ENCODE measurements around the gene PTGDR.

The PTGDR gene

DNA sequence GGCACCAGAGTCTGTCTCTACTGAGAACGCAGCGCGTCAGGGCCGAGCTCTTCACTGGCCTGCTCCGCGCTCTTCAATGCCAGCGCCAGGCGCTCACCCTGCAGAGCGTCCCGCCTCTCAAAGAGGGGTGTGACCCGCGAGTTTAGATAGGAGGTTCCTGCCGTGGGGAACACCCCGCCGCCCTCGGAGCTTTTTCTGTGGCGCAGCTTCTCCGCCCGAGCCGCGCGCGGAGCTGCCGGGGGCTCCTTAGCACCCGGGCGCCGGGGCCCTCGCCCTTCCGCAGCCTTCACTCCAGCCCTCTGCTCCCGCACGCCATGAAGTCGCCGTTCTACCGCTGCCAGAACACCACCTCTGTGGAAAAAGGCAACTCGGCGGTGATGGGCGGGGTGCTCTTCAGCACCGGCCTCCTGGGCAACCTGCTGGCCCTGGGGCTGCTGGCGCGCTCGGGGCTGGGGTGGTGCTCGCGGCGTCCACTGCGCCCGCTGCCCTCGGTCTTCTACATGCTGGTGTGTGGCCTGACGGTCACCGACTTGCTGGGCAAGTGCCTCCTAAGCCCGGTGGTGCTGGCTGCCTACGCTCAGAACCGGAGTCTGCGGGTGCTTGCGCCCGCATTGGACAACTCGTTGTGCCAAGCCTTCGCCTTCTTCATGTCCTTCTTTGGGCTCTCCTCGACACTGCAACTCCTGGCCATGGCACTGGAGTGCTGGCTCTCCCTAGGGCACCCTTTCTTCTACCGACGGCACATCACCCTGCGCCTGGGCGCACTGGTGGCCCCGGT lies at the start of gene PTGDR:
TSS of gene PTGDR (plus strand) at position 198 of the 778 bp plus-strand sequence. CDS start at position 315, 117 bp downstream.
- DNase-seq (ENCODE audit: extremely low read depth in 1 of 2, low read depth in 1 of 2), result no peak

DNA sequence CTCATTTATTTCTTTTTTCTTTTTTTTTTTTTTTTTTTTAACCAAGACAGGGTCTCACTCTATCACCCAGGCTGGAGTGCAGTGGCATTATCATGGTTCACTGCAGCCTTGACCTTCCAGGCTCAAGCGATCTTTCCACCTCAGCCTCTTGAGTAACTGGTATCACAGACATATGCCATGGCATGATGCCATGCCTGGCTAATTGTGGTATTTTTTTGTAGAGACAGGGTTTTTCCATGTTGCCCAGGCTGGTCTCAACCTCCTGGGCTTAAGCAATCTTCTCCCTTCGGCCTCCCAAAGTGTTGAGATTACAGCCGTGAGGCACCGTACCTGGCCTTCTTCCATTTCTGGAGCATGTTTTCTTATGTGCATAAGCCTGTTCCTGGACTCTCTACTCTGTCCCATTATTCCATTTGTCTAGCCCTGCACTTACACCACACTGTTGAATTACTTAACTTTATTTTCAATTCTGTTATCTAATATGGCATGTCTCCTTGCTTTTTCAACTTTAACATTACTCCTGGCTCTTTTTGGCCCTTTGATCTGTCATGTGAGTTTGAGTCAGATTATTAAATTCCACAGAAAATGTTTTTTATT lies 47.9 kb upstream of the PTGDR start:
- DNase-seq (ENCODE audit: extremely low read depth in 1 of 2, low read depth in 1 of 2), result no peak

DNA sequence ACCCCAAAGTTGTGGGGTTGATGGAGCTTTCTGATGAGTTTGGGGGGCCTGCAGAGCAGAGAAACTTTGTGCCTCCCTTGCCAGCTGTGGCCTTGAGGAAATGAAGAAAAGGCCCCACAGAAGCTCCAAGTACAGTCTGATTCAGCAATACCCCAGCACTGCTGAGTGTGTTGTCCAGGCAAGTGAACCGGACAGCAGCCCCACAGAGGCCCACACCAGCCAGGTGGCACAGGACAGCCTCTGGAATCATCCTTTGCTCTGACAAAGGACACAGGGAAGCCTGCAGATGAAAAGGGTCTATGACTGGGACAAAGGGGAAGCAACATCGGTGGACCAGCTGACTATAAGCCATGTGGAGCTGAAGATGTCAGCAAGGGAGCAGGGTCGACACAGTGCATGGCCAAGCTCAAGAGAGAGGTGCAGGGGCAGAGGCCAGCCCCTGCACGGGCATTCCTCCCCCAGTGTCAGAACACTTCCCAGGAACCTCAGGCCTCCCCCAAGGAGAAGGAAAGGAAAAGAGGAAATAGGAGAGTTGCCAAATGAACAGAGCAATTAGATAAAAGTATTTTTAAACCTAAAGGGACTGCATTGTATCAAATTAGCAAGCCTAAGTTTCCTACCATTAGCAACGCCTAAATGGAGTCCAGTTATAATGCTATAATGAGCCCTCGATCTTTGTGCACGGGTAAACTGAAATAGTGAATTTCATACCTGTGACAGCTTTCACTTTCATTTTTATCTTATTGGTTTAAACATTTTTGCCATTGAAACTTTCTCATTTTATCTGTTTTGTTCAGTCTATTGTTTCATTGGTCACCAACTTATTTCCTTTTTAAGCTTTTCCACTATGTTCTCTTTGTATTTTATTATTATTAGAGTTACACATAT lies 46.3 kb upstream of the PTGDR start:
- no peak for DNase-seq (ENCODE audit: extremely low read depth in 1 of 2, low read depth in 1 of 2)

- no peak for DNase-seq (ENCODE audit: extremely low read depth in 1 of 2, low read depth in 1 of 2)
These were observed 44.6 kb upstream of the PTGDR start for GRCh38 chr14:52222901-52223300.

DNA sequence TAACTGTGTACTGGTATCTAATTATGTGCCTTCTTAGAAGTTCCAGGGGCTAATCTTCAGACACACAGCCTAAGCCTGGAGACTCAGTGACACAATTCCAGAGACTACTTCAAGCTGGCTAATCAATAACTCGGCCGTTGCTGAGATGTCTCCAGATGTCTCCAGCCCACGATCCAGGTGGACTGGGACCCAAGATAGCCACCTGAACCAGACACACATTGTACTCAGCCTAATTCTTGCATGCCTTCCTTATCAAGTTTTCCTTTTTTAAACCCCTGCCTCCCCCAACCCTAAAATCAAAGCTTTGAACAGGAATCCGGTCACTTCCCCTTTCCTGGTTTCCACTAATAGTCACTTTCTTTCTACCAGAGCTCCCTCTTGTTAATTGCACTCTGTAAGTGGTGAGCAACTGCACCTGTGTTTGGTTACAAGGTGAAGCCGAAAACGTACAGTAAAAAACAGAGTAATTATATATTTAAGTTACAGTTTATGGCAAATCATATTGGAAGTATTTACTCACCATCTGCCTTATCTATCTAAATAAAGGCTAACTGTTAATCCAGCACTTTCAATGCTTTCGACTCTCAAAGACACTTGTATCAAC lies 39.8 kb upstream of the PTGDR start:
- DNase-seq (ENCODE audit: extremely low read depth in 1 of 2, low read depth in 1 of 2), result no peak

DNA sequence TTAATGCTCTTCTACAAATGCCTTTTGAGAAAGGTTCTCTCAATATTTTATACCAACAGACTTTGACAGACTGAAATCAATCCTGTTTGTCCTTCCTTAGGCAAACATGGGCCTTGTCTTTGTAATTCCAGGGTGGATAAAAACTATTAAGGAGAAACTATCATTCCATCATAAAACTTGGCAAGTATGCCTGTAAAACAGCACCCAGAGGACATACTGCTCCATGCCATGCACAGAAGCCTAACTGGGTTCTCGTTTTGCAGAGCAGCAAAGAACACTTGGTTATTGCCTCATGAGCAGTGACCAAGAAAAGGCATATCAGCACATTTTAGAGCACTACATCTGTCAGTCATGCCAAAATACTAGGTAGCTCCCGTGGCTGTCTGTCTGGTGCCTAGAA lies 33.8 kb upstream of the PTGDR start:
- no peak for DNase-seq (ENCODE audit: extremely low read depth in 1 of 2, low read depth in 1 of 2)

DNA sequence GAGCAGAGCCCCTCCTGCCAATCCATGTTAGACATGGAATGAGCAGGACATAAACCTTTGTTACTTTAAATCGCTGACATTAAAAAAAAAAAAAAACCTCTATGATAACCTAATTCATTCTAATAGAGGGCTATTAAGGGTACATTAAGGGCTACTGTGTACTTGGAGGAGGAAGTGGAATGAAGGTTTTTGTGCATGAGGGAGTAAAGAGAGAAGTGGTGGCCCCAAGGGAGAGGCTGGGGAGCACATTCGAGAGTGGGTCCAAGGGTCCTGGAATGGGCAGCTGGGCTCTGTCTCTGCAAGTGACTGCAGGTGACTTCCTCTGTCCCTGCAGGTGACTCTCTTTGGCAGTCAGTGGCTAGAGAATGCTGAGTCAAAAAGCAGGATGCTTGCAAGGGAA lies 32.1 kb upstream of the PTGDR start:
- no peak for DNase-seq (ENCODE audit: extremely low read depth in 1 of 2, low read depth in 1 of 2)

DNA sequence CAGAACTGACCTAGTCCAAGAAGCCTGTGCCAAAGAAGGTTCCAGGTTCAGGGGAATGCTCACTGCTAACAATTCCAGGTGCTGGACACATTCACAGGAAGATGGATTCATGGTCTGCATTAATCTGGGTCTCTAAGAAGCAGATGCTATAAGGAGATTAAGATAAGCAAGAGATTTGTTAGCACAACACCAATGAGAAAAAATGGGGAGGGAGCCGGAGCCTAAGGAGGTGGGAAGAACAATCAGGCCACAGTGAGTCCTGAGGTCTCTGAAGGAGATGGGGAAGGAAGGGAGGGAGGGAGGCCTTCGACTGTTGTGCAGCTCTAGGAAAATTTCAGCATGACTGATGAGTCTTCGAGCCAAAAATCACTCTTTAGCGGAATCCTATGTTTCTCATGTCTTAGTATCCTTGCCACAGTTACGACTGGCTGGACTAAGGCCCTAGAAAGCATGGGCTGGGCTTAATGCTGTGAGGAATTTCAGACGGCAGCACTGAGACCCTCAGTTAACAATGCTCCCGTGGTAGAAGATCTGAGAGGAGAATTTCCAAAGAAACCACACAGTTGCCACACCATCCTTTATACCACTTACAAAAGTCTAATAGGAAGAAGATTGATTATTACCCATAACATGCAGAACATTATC lies 31.5 kb upstream of the PTGDR start:
- no peak for DNase-seq (ENCODE audit: extremely low read depth in 1 of 2, low read depth in 1 of 2)

DNA sequence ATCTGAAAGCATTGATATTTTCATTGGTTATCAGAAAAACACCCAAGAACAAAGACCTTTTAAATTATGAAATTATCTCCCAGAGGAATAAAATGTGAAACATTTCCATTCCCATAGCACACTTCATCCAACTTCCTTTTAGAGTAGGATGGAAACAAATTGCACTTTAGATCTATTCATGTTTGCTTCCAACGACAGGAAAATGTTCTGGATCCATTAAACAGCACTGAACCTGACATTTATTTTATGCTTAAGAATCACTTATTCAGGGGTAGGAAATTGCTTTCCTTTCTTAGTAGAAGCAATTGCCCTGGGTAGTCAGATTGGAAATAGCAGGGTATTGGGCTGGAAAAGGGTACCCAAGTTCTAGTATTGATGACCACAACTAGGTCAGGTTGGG lies 28.8 kb upstream of the PTGDR start:
- no peak for DNase-seq (ENCODE audit: extremely low read depth in 1 of 2, low read depth in 1 of 2)

GRCh38 chr14:52240623-52241022 lies 26.9 kb upstream of the PTGDR start:
- DNase-seq (ENCODE audit: extremely low read depth in 1 of 2, low read depth in 1 of 2), result no peak

GRCh38 chr14:52241087-52241793 lies 26.3 kb upstream of the PTGDR start:
- no peak for DNase-seq (ENCODE audit: extremely low read depth in 1 of 2, low read depth in 1 of 2)

- DNase-seq (ENCODE audit: extremely low read depth in 1 of 2, low read depth in 1 of 2), result no peak
These were observed 23.2 kb upstream of the PTGDR start for GRCh38 chr14:52244328-52244727.

GRCh38 chr14:52244997-52245396 lies 22.5 kb upstream of the PTGDR start:
- DNase-seq (ENCODE audit: extremely low read depth in 1 of 2, low read depth in 1 of 2), result no peak

DNA sequence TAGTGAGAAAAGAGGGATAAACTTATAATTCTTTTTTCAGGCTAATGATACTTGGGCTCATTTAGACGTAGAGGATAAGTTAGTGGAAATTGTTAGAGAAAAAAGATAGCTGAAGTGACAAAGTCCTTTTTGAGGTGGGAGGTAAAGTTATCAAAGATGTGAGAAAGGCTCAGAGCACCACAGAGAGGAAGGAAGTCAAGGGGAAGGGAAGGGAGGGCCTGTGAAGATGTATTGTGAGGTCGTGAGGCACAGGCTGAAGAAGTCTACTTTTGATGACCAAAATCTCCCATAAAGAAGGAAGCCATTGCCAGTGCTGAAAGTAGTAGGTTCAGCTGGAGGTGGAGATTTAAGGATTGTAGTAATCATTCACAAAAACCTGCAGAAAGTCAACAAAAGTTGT lies 19.4 kb upstream of the PTGDR start:
- DNase-seq (ENCODE audit: extremely low read depth in 1 of 2, low read depth in 1 of 2), result no peak

DNA sequence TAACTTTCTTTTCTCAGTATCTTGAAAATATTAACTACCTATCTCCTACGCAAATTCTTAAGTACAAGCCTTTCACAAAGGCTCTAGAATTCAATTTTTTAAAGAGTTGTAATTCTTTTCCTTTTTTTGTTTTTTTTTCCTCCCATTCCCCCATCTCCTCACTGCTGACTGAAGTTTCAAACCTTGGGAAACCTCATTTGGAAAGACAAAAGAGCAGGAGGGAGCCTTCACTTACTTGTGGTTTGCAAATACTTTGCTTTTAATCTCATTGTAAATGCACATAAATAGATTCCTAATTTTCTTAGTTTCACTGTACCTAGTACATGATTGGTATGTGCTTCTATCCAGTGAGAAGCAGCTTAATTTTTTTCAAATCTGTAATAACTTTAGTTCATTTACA lies 15.8 kb upstream of the PTGDR start:
- no peak for DNase-seq (ENCODE audit: extremely low read depth in 1 of 2, low read depth in 1 of 2)

DNA sequence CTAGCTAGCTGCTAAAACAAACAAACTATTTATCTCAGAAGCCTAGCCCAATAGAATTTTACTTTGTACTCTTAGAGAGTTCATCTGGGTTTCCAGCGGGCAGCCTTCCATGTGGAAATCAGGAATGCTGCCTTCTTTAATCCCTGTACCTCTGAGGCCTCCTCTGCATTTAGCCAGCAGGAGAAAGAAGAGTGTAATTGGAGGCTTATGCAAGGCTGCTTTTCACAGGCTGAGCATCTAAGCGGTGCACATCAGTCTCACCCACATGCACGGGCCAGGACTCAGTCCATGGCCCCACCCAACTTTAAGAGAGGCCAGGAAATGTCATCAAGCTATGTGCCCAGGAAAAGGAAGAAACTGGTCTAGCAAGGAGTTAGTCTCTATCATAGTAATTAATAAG lies 14.0 kb upstream of the PTGDR start:
- DNase-seq (ENCODE audit: extremely low read depth in 1 of 2, low read depth in 1 of 2), result no peak

GRCh38 chr14:52254086-52254485 lies 13.4 kb upstream of the PTGDR start:
- no peak for DNase-seq (ENCODE audit: extremely low read depth in 1 of 2, low read depth in 1 of 2)

DNA sequence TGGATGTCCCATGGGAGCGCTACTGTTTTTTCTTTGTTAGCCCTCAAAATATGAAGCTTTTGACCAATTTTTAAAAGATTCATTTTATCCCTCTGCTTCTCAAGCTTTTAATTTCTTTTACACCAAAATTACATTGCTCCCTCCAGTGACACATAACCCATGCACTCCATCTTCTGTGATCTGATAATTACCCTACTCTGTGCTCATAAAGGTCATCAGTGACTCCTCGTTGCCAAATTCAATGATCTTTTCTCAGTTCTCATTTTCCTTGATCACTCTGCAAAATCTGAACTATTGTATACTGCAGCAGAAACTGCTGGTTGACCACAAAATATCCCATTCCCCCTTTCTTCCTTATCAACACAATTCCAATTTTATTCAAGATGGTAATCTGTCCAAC lies 8.7 kb upstream of the PTGDR start:
- DNase-seq (ENCODE audit: extremely low read depth in 1 of 2, low read depth in 1 of 2), result no peak

DNA sequence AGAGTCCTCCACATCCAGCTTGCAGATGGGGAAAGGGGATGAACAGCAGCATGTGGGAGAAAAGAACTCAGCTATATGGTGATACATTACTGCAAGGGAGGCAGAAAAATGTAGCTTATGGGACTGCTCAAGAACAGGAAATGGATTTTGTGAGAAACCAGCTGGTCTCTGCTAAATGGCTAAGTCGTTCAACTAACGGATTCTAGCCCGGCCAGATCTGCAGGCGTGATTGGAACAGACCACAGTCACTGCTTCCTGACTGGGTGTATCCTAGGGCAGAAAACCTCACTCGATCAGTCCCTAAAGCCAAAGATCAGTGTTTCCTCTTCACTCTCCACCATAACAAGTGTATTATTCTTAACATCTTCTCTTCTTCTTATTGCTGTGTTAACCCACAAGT lies 8.1 kb upstream of the PTGDR start:
- no peak for DNase-seq (ENCODE audit: extremely low read depth in 1 of 2, low read depth in 1 of 2)

DNA sequence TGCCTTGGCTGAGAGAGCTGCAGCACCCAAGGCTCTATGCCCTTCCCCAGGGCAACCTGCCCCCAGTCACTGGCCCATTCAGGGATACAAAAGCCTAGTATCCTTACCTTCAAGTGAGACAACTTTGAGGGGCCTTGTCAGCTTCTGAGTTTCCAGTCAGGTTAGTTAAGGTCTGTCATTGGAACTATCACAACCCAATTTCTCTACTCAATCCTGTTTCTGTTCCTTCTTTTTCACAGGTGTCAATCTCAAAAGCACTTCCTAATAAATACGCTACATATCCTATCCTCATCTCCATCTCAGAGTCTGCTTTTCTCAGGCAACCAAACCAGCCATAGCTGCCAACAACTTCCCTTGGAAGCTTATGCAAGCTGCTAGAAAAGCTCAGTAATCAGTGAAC lies 4.9 kb upstream of the PTGDR start:
- no peak for DNase-seq (ENCODE audit: extremely low read depth in 1 of 2, low read depth in 1 of 2)

All from stimulated activated CD8-positive, alpha-beta memory T cell treated with anti-CD3 and anti-CD28 coated beads, Interleukin-7, amount 100 ng/mL, for 48 hours (primary cell).